ENCODE data around the gene SHCBP1L. TPM values are rescaled to one million over a fixed set of nuclear protein-coding genes. Genes with fewer than 3 reads are reported as not detected.
A peak's percentile ranks its signal among the peaks of the same experiment; 100 is the strongest.

The SHCBP1L gene
- total RNA-seq, 1 donor from 2014 or later: not detected

GRCh38 chr1:182869241-182869666 lies 83.7 kb downstream of the SHCBP1L start:
- DNase-seq (ENCODE audit: low spot score, unreplicated experiment): no peak
- Mint-ChIP-seq H3K4me1 (ENCODE audit: low read depth) (no peaks in the 10 kb centered on the region), H3K36me3 (ENCODE audit: insufficient read depth) (peaks cover 59% of the 10 kb centered on the region), H3K4me3 (ENCODE audit: low read depth) (no peak overlapping the region), H3K9me3 (ENCODE audit: low read depth) (no peaks in the 10 kb centered on the region), H3K27ac (peak overlapping the region; percentile 95), H3K27me3 (no peaks in the 10 kb centered on the region)
- TF ChIP-seq CTCF (IDR thresholded peaks at IDR 0.05; ENCODE audit: unreplicated experiment): no peak

GRCh38 chr1:182867861-182868260 lies 85.1 kb downstream of the SHCBP1L start:
- no peaks in the 10 kb centered on the region for H3K9me3 Mint-ChIP-seq (ENCODE audit: low read depth)
- no peaks in the 10 kb centered on the region for H3K27me3 Mint-ChIP-seq
- DNase-seq (ENCODE audit: low spot score, unreplicated experiment): no peak
- H3K4me3 Mint-ChIP-seq (ENCODE audit: low read depth): no peak overlapping the region
- peak overlapping the region; percentile 33 for H3K27ac Mint-ChIP-seq
- TF ChIP-seq CTCF (IDR thresholded peaks at IDR 0.05; ENCODE audit: unreplicated experiment): no peak
- peaks cover 57% of the 10 kb centered on the region for H3K36me3 Mint-ChIP-seq (ENCODE audit: insufficient read depth)
- H3K4me1 Mint-ChIP-seq (ENCODE audit: low read depth): no peaks in the 10 kb centered on the region

GRCh38 chr1:182863940-182864339 lies 89.0 kb downstream of the SHCBP1L start:
- H3K36me3 Mint-ChIP-seq (ENCODE audit: insufficient read depth): peaks cover 53% of the 10 kb centered on the region
- no peak overlapping the region for H3K27ac Mint-ChIP-seq
- no peaks in the 10 kb centered on the region for H3K9me3 Mint-ChIP-seq (ENCODE audit: low read depth)
- no peaks in the 10 kb centered on the region for H3K4me1 Mint-ChIP-seq (ENCODE audit: low read depth)
- no peak for TF ChIP-seq CTCF (IDR thresholded peaks at IDR 0.05; ENCODE audit: unreplicated experiment)
- H3K27me3 Mint-ChIP-seq: no peaks in the 10 kb centered on the region
- H3K4me3 Mint-ChIP-seq (ENCODE audit: low read depth): no peak overlapping the region
- DNase-seq (ENCODE audit: low spot score, unreplicated experiment): no peak

GRCh38 chr1:182862827-182863226 lies 90.1 kb downstream of the SHCBP1L start:
- Mint-ChIP-seq H3K36me3 (ENCODE audit: insufficient read depth) (peaks cover 59% of the 10 kb centered on the region), H3K27ac (no peak overlapping the region), H3K4me3 (ENCODE audit: low read depth) (no peak overlapping the region), H3K9me3 (ENCODE audit: low read depth) (no peaks in the 10 kb centered on the region), H3K4me1 (ENCODE audit: low read depth) (no peaks in the 10 kb centered on the region), H3K27me3 (no peaks in the 10 kb centered on the region)
- DNase-seq (ENCODE audit: low spot score, unreplicated experiment): no peak
- TF ChIP-seq CTCF (IDR thresholded peaks at IDR 0.05; ENCODE audit: unreplicated experiment): no peak

GRCh38 chr1:182861994-182862393 lies 91.0 kb downstream of the SHCBP1L start:
- Mint-ChIP-seq H3K27me3 (no peaks in the 10 kb centered on the region), H3K27ac (no peak overlapping the region), H3K9me3 (ENCODE audit: low read depth) (no peaks in the 10 kb centered on the region), H3K36me3 (ENCODE audit: insufficient read depth) (peaks cover 56% of the 10 kb centered on the region), H3K4me1 (ENCODE audit: low read depth) (peaks cover 1% of the 10 kb centered on the region), H3K4me3 (ENCODE audit: low read depth) (no peak overlapping the region)
- no peak for DNase-seq (ENCODE audit: low spot score, unreplicated experiment)
- TF ChIP-seq CTCF (IDR thresholded peaks at IDR 0.05; ENCODE audit: unreplicated experiment): no peak
